22Rv1 (cell line): ENCODE measurements around the gene STARD10.

ENCODE experiments used
- CTCF ChIP-seq: fragments of 450-650 bp; IDR thresholded peaks from 2 replicates; pipeline ENCODE4 v1.5.1; 2017; ENCODE audit warnings: mild to moderate bottlenecking
- ZFX ChIP-seq: fragments of 450-650 bp; IDR thresholded peaks from 2 replicates; pipeline ENCODE4 v1.6.1; 2017; ENCODE audit warnings: antibody characterized with exemption, borderline replicate concordance

GRCh38 chr11:72780296-72781062 is 13.4 kb downstream of the STARD10 start:
- TF ChIP-seq CTCF (no peak), ZFX (no peak)
